HEK293 (cell line): ENCODE data around the gene AAK1.

Source experiments
- CTCF ChIP-seq: fragments of 450-650 bp; formaldehyde crosslinking; IDR thresholded peaks from 2 replicates; pipeline ENCODE4 v1.5.1; 2016; ENCODE audit warnings: missing biosample characterization, missing genetic modification characterization
- YY1 ChIP-seq: fragments of 450-650 bp; formaldehyde crosslinking; IDR thresholded peaks from 2 replicates; pipeline ENCODE4 v1.5.1; 2018; ENCODE audit warnings: missing biosample characterization, missing genetic modification characterization
- ZFP41 ChIP-seq: fragments of 450-650 bp; formaldehyde crosslinking; IDR thresholded peaks from 2 replicates; pipeline ENCODE4 v1.5.1; 2016; ENCODE audit warnings: missing biosample characterization, missing genetic modification characterization, borderline replicate concordance
- ZNF416 ChIP-seq: fragments of 450-650 bp; formaldehyde crosslinking; IDR thresholded peaks from 2 replicates; pipeline ENCODE4 v1.5.1; 2016; ENCODE audit warnings: missing biosample characterization, missing genetic modification characterization
- ZNF48 ChIP-seq: fragments of 450-650 bp; formaldehyde crosslinking; IDR thresholded peaks from 2 replicates; pipeline ENCODE4 v1.5.1; 2016; ENCODE audit warnings: missing biosample characterization, missing genetic modification characterization
- ZNF514 ChIP-seq: fragments of 450-650 bp; formaldehyde crosslinking; IDR thresholded peaks from 2 replicates; pipeline ENCODE4 v1.5.1; 2016; ENCODE audit warnings: missing biosample characterization, missing genetic modification characterization
- ZNF830 ChIP-seq: fragments of 450-650 bp; IDR thresholded peaks from 2 replicates; pipeline ENCODE4 v1.5.0; 2018; ENCODE audit warnings: missing biosample characterization, missing genetic modification characterization, low read depth, mild to moderate bottlenecking, moderate library complexity
- TF ChIP-seq, protein P1 (sequence below): sonication (generic); formaldehyde crosslinking; IDR thresholded peaks from 2 replicates; pipeline ENCODE4 v1.8.1; 2022; ENCODE audit warnings: mild to moderate bottlenecking, moderate library complexity, missing genetic modification reagents

DNA sequence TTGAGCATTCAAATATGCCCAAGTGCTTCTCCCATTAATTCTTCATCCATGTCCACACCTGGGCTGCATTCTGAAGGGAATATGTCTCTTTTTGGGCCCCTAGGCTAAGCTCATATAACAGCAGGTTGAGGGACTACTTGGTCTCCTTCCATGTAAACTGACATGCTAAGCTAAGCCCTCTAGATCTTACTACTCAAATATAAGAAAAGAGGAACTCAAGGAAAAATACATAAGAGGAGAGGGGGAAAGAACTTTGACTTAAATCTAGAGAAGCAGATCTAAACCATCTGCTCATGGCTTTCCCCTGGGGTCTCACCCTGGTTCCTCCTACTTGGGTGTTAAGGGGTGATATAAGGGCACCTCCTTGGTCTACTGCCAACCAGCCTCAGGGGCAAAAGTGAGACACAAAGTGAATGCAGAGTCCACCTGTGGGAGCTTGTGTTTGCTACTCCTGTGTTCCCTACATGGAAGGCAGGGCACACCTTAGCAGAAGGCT lies 186.5 kb downstream of the AAK1 start:
- TF ChIP-seq, protein P1, sequence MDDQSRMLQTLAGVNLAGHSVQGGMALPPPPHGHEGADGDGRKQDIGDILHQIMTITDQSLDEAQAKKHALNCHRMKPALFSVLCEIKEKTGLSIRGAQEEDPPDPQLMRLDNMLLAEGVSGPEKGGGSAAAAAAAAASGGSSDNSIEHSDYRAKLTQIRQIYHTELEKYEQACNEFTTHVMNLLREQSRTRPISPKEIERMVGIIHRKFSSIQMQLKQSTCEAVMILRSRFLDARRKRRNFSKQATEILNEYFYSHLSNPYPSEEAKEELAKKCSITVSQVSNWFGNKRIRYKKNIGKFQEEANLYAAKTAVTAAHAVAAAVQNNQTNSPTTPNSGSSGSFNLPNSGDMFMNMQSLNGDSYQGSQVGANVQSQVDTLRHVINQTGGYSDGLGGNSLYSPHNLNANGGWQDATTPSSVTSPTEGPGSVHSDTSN, result no peak
- TF ChIP-seq ZNF830 (no peak), ZNF416 (tag by site-specific recombination) (no peak), ZNF48 (tag by site-specific recombination) (no peak), CTCF (tag by site-specific recombination) (no peak), ZNF514 (tag by site-specific recombination) (no peak), ZFP41 (tag by site-specific recombination) (no peak), YY1 (tag by site-specific recombination) (no peak)
